GM12878 (cell line): Measurements from ENCODE around the gene SMIM28. TPM values are rescaled to one million over a fixed set of nuclear protein-coding genes. Genes with fewer than 3 reads are reported as not detected.

Source experiments
- ASH2L ChIP-seq: fragments of 300-600, 200-600 bp; sonication (generic); IDR thresholded peaks from 2 replicates; pipeline ENCODE4 v1.6.1; 2017; ENCODE audit warnings: low read depth, mild to moderate bottlenecking, borderline replicate concordance
- CBX3 ChIP-seq: fragments of 200-600 bp; sonication (generic); IDR thresholded peaks from 2 replicates; pipeline ENCODE4 v1.6.1; 2016; ENCODE audit warnings: low read depth, borderline replicate concordance
- CHD2 ChIP-seq: IDR thresholded peaks from 2 replicates; pipeline ENCODE4 v1.6.1; 2011; ENCODE audit warnings: low read depth, low read length, improper control_type of control experiment, borderline replicate concordance
- E2F8 ChIP-seq: fragments of 450-650 bp; IDR thresholded peaks from 2 replicates; pipeline ENCODE4 v1.6.1; 2018; ENCODE audit warnings: mild to moderate bottlenecking, low read depth, moderate library complexity; ENCODE audit not compliant: partially characterized antibody
- E4F1 ChIP-seq: fragments of 450-650 bp; IDR thresholded peaks from 2 replicates; pipeline ENCODE4 v1.6.1; 2018; ENCODE audit warnings: borderline replicate concordance, mild to moderate bottlenecking; ENCODE audit not compliant: partially characterized antibody
- ETV6 ChIP-seq, 2 experiments: fragments of 450-650 bp in 1 of 2; IDR thresholded peaks in 1 of 2; conservative IDR thresholded peaks in 1 of 2; 2 replicates each; pipeline ENCODE4 v1.6.1; 2014; ENCODE audit warnings: antibody characterized with exemption in 1 of 2, borderline replicate concordance in 1 of 2, low read depth in 1 of 2, mild to moderate bottlenecking in 1 of 2, moderate library complexity in 1 of 2
- SMAD5 ChIP-seq: IDR thresholded peaks from 2 replicates; pipeline ENCODE4 v1.6.1; 2016; ENCODE audit warnings: antibody characterized with exemption, low read depth
- polyA plus RNA-seq, 11 experiments: library from polyadenylated mRNA; depleted of rRNA in 4 of 11; unstranded in 6 of 11; stranded (reverse) in 5 of 11; fragments of >200 nt; fragmentation: Nextera tagmentation in 4 of 11; fragmentation: Illumina TruSeq in 1 of 11; extraction: Ambion mirVana in 4 of 11; extraction: Trizol in 1 of 11; gene quantifications; 1 replicate in 1 of 11; 2 replicates in 10 of 11; pipeline versions ENCODE4 v1.2.1 to v1.2.3, GENCODE V29; 2011 to 2016; ENCODE audit warnings: inconsistent platforms in 2 of 11, missing spikeins in 2 of 11, low read depth in 1 of 11
- total RNA-seq, 4 experiments: library from RNA; depleted of rRNA in 3 of 4; stranded (reverse); fragments of >200 nt in 3 of 4; fragmentation: Illumina TruSeq in 1 of 4; extraction: Trizol in 1 of 4; gene quantifications; 2 replicates each; pipeline versions ENCODE4 v1.2.1 to v1.2.3, GENCODE V29; 2013 to 2021

Gene SMIM28
- total and polyA plus RNA-seq, 10 of the 15 experiments (the other 5 are each of a cell fraction or from before 2014, with no cell fraction given): not detected

GRCh38 chr6:138410972-138411880 lies 33.5 kb downstream of the SMIM28 start (continued):
- no peak for TF ChIP-seq ASH2L
- no peak for TF ChIP-seq E4F1
- TF ChIP-seq CHD2: no peak
- no peak for TF ChIP-seq CBX3
- TF ChIP-seq ETV6 (conservative IDR thresholded peaks at IDR 0.05 in 1 of 2, IDR thresholded peaks at IDR 0.05 in 1 of 2; ENCODE audit: borderline replicate concordance in 1 of 2, low read depth in 1 of 2): peak in 1 of 2 experiments; percentile 62; a peak in 1 of 4 replicates
- TF ChIP-seq E2F8: no peak
- no peak for TF ChIP-seq SMAD5
